Neural progenitor cell (in vitro differentiated cells): ENCODE data around the gene LIMK2.

Source experiments
- EZH2 ChIP-seq: fragments of 200-600 bp; sonication (generic); IDR thresholded peaks from 2 replicates; pipeline ENCODE4 v1.6.1; 2017; ENCODE audit warnings: antibody characterized with exemption, mild to moderate bottlenecking, moderate library complexity
- TF ChIP-seq, protein P1 (sequence below): fragments of 200-600 bp; sonication (generic); IDR thresholded peaks from 2 replicates; pipeline ENCODE4 v1.5.1; 2017; ENCODE audit warnings: antibody characterized with exemption, mild to moderate bottlenecking

GRCh38 chr22:31259798-31260473 is 47.8 kb downstream of the LIMK2 start:
- TF ChIP-seq, protein P1, sequence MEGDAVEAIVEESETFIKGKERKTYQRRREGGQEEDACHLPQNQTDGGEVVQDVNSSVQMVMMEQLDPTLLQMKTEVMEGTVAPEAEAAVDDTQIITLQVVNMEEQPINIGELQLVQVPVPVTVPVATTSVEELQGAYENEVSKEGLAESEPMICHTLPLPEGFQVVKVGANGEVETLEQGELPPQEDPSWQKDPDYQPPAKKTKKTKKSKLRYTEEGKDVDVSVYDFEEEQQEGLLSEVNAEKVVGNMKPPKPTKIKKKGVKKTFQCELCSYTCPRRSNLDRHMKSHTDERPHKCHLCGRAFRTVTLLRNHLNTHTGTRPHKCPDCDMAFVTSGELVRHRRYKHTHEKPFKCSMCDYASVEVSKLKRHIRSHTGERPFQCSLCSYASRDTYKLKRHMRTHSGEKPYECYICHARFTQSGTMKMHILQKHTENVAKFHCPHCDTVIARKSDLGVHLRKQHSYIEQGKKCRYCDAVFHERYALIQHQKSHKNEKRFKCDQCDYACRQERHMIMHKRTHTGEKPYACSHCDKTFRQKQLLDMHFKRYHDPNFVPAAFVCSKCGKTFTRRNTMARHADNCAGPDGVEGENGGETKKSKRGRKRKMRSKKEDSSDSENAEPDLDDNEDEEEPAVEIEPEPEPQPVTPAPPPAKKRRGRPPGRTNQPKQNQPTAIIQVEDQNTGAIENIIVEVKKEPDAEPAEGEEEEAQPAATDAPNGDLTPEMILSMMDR = no peak
- TF ChIP-seq EZH2 = no peak
